GM04503 (cell line): ENCODE measurements around the gene TNFRSF18.

ENCODE experiments used
- DNase-seq: peaks from one replicate; pipeline ENCODE4 v3.0.0-alpha.2; 2012; ENCODE audit warnings: low read depth

TNFRSF18 gene

GRCh38 chr1:1227386-1227785, 21.0 kb upstream of the TNFRSF18 start:
- no peak for DNase-seq

GRCh38 chr1:1226566-1227362, 20.4 kb upstream of the TNFRSF18 start:
- DNase-seq = no peak

- no peak for DNase-seq
Observed at GRCh38 chr1:1225913-1226312, 19.5 kb upstream of the TNFRSF18 start.

- no peak for DNase-seq
Observed at GRCh38 chr1:1225238-1225845, 18.9 kb upstream of the TNFRSF18 start.

GRCh38 chr1:1223891-1224290, 17.5 kb upstream of the TNFRSF18 start:
- DNase-seq = no peak

GRCh38 chr1:1223321-1223720, 16.9 kb upstream of the TNFRSF18 start:
- no peak for DNase-seq

- no peak for DNase-seq
Observed at GRCh38 chr1:1222575-1223225, 16.3 kb upstream of the TNFRSF18 start.

GRCh38 chr1:1221887-1222574, 15.6 kb upstream of the TNFRSF18 start:
- DNase-seq = no peak

- DNase-seq = no peak
Observed at GRCh38 chr1:1220197-1220596, 13.8 kb upstream of the TNFRSF18 start.

GRCh38 chr1:1219341-1219740, 12.9 kb upstream of the TNFRSF18 start:
- no peak for DNase-seq

- DNase-seq = no peak
Observed at GRCh38 chr1:1218524-1219200, 12.3 kb upstream of the TNFRSF18 start.

- DNase-seq = no peak
Observed at GRCh38 chr1:1217621-1218523, 11.5 kb upstream of the TNFRSF18 start.

- no peak for DNase-seq
Observed at GRCh38 chr1:1216770-1217620, 10.6 kb upstream of the TNFRSF18 start.

- DNase-seq = no peak
Observed at GRCh38 chr1:1215881-1216605, 9.7 kb upstream of the TNFRSF18 start.

- DNase-seq = no peak
Observed at GRCh38 chr1:1215080-1215676, 8.8 kb upstream of the TNFRSF18 start.

GRCh38 chr1:1213345-1214265, 7.2 kb upstream of the TNFRSF18 start, which contains the start of gene TNFRSF4:
TNFRSF4 (minus strand) TSS chr1:1214153; CDS start chr1:1214127, 26 bp downstream.
- DNase-seq = no peak

- no peak for DNase-seq
Observed at GRCh38 chr1:1212780-1213344, 6.5 kb upstream of the TNFRSF18 start.
